ENCODE results near the gene METTL8. TPM values are rescaled to one million over a fixed set of nuclear protein-coding genes. Genes with fewer than 3 reads are reported as not detected.

The METTL8 gene
- total and polyA plus RNA-seq, 2 of the 13 experiments (the other 11 are each of a cell fraction or from before 2014, with no cell fraction given) = 18.6 to 68.2 TPM

DNA sequence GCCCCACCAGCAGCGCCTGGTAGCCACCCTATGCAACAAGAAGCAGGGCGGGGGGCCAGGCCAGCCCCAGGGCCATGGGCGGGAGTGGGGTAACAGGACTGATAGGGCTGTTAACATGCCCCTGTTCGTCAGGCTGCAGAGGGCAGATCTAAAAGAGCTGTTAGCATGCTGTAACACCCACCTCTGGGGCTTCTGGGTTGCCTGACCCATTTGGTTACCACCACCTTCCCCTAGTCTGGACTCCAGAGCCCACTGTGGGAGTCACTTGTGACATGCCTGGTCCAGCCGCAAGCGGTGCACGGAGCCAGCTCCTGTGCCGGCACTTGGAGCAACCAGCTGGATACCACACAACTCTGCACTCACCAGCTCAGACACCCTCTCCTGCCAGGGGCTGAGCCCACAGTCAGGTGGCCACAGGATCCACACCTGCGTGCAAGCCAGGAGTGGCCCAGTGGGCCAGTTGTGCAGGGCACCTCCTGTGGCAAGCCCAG lies 2.1 kb downstream of the METTL8 start (continued):
- TF ChIP-seq JUND (CRISPR knock-in tag; IDR thresholded peaks at IDR 0.05) (no peak), ZNF772 (CRISPR knock-in tag; IDR thresholded peaks at IDR 0.05) (no peak), ZEB1 (IDR thresholded peaks at IDR 0.05; ENCODE audit: insufficient replicate concordance, low read depth) (no peak), HOMEZ (CRISPR knock-in tag; IDR thresholded peaks at IDR 0.05; ENCODE audit: low read depth) (no peak), ARID5B (CRISPR knock-in tag; IDR thresholded peaks at IDR 0.05) (no peak), ZBTB7A (CRISPR knock-in tag; IDR thresholded peaks at IDR 0.05) (no peak), KDM1A (CRISPR knock-in tag; IDR thresholded peaks at IDR 0.05) (no peak), CBFB (CRISPR knock-in tag; IDR thresholded peaks at IDR 0.05) (0 out of 2 replicates have a peak, but pooled peaks have one; percentile 28), ZNF530 (CRISPR knock-in tag; IDR thresholded peaks at IDR 0.05; ENCODE audit: low read depth) (no peak), TERF1 (CRISPR knock-in tag; IDR thresholded peaks at IDR 0.05) (no peak), ZNF281 (CRISPR knock-in tag; IDR thresholded peaks at IDR 0.05; ENCODE audit: borderline replicate concordance) (no peak), RFXANK (CRISPR knock-in tag; IDR thresholded peaks at IDR 0.05) (no peak), ZFP41 (CRISPR knock-in tag; IDR thresholded peaks at IDR 0.05; ENCODE audit: borderline replicate concordance) (no peak), ZNF703 (CRISPR knock-in tag; IDR thresholded peaks at IDR 0.05; ENCODE audit: borderline replicate concordance) (no peak), RFX1 (IDR thresholded peaks at IDR 0.05) (no peak), SETDB1 (CRISPR knock-in tag; IDR thresholded peaks at IDR 0.05; ENCODE audit: borderline replicate concordance) (no peak), RCOR2 (CRISPR knock-in tag; IDR thresholded peaks at IDR 0.05) (no peak), AGO1 (IDR thresholded peaks at IDR 0.05; ENCODE audit: low read depth, low read length, poor library complexity, severe bottlenecking) (peak; percentile 42), TRIM24 (CRISPR knock-in tag; IDR thresholded peaks at IDR 0.05) (no peak), KLF6 (CRISPR knock-in tag; IDR thresholded peaks at IDR 0.05) (no peak), ZNF576 (CRISPR knock-in tag; IDR thresholded peaks at IDR 0.05) (no peak)
- TF ChIP-seq, protein P1, sequence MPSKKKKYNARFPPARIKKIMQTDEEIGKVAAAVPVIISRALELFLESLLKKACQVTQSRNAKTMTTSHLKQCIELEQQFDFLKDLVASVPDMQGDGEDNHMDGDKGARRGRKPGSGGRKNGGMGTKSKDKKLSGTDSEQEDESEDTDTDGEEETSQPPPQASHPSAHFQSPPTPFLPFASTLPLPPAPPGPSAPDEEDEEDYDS (CRISPR knock-in tag; IDR thresholded peaks at IDR 0.05) = no peak

All from HepG2 (cell line).